Kidney epithelial cell (primary cell): ENCODE data around the gene DIAPH3. TPM values are rescaled to one million over a fixed set of nuclear protein-coding genes. Genes with fewer than 3 reads are reported as not detected.

ENCODE experiments used
- DNase-seq: peaks from one replicate; pipeline ENCODE4 v3.0.0-alpha.2; 2010; ENCODE audit warnings: low read depth
- H3K27me3 ChIP-seq: 2 replicates; pipeline ENCODE4 v1.6.0; 2011; ENCODE audit warnings: low read length; ENCODE audit not compliant: control insufficient read depth, insufficient read depth
- H3K36me3 ChIP-seq: 2 replicates; pipeline ENCODE4 v1.5.1; 2011; ENCODE audit warnings: low read length; ENCODE audit not compliant: control insufficient read depth, insufficient read depth
- H3K4me3 ChIP-seq: 2 replicates; pipeline ENCODE4 v1.5.1; 2011; ENCODE audit warnings: low read depth, mild to moderate bottlenecking, control low read depth, low read length
- total RNA-seq: library from RNA; depleted of rRNA; stranded (reverse); fragments of >200 nt; gene quantifications from 2 replicates; pipeline ENCODE4 v1.2.3, GENCODE V29; 2015
- TF ChIP-seq, protein P1 (sequence below): IDR thresholded peaks from 2 replicates; pipeline ENCODE4 v1.5.1; 2011; ENCODE audit warnings: mild to moderate bottlenecking, moderate library complexity, low read length, control low read depth, inconsistent platforms; ENCODE audit not compliant: insufficient read depth, poor library complexity, severe bottlenecking

DIAPH3 gene
- total RNA-seq, 1 donor from 2014 or later = 7.5 TPM

DNA sequence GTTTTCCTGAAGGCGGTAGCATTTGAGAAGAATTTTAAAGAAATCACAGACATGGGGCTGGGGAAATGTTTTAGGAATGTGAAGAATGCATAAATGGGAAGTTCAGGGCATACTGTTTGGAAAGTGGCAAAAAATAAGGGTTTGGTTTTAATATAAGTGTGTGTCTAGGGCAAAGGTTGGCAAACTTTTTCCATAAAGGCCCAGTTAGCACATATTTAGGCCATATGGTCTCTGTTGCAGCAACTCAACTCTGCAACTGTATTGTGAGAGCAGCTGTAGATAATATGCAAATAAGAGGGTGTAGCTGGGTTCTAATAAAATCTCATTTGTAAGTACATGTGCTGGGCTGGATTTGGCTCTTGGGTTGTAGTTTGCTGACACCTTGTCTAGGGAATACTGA, 521.9 kb downstream of the DIAPH3 start:
- Histone ChIP-seq H3K4me3 (no peak overlapping the region), H3K36me3 (no peaks in the 10 kb centered on the region), H3K27me3 (no peaks in the 10 kb centered on the region)
- no peak for DNase-seq
- TF ChIP-seq, protein P1, sequence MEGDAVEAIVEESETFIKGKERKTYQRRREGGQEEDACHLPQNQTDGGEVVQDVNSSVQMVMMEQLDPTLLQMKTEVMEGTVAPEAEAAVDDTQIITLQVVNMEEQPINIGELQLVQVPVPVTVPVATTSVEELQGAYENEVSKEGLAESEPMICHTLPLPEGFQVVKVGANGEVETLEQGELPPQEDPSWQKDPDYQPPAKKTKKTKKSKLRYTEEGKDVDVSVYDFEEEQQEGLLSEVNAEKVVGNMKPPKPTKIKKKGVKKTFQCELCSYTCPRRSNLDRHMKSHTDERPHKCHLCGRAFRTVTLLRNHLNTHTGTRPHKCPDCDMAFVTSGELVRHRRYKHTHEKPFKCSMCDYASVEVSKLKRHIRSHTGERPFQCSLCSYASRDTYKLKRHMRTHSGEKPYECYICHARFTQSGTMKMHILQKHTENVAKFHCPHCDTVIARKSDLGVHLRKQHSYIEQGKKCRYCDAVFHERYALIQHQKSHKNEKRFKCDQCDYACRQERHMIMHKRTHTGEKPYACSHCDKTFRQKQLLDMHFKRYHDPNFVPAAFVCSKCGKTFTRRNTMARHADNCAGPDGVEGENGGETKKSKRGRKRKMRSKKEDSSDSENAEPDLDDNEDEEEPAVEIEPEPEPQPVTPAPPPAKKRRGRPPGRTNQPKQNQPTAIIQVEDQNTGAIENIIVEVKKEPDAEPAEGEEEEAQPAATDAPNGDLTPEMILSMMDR = no peak

DNA sequence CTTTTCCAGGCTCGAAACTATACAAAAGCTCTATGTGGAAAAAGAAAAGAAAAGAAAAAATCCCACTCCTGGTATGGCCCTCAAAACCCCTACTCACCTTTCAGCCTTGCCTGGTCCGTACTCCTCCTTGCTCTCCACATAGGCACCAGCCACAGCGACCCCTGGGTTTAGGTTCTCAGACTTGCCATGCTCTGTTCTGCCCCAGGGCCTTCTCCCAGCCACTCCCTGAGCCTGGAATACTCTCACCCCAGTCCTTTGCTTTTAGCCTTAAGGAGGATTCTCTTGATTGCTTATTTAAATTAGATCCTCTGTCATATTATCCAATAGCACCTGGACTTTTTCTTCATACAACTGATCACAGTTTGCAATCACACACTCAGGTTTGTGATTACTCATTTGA, 522.5 kb downstream of the DIAPH3 start:
- Histone ChIP-seq H3K36me3 (no peaks in the 10 kb centered on the region), H3K4me3 (no peak overlapping the region), H3K27me3 (no peaks in the 10 kb centered on the region)
- no peak for DNase-seq
- TF ChIP-seq, protein P1 = no peak

DNA sequence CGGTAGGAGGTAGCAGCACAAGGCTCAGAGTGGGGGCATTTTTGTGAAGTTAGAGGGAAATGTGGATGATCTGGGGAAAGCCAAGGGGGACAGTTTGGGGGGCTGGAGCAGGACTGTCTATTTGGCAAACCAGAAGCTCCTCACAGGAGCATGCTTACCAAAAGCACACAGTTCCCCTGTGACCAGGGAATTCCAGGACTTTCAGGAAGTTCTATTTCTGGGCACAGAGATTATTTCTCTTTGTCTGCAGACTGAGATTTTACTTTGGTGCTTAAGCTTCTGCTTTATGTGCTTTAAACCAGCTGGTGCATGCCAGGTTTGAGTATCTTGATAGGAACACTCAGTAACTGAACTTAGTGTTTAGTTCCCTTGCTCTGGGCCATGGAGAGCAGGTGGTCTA, 525.3 kb downstream of the DIAPH3 start:
- no peak overlapping the region for H3K4me3 ChIP-seq
- DNase-seq = no peak
- TF ChIP-seq, protein P1 = no peak
- no peaks in the 10 kb centered on the region for H3K36me3 ChIP-seq
- peaks cover under 1% of the 10 kb centered on the region for H3K27me3 ChIP-seq

DNA sequence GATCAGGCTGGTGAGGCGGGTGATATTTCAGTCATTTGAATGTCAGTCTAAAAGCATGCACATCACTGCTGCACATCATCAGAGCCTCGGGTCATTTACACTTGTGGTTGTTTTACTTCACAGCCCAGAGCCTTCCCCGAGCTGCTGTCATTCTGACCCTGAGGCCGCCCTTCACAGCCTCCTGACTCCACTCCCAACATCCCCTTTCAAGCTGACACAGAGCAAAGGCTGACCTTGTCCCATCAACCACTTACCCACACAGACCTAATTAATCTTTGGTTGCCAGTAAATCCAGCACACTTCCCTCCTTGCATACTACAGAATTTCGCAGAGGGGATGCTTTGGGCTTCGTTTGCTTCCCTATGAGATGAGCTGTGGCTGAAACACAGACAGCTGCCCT, 528.1 kb downstream of the DIAPH3 start:
- DNase-seq = no peak
- H3K4me3 ChIP-seq = no peak overlapping the region
- TF ChIP-seq, protein P1 = no peak
- H3K36me3 ChIP-seq = no peaks in the 10 kb centered on the region
- H3K27me3 ChIP-seq = peaks cover 2% of the 10 kb centered on the region

DNA sequence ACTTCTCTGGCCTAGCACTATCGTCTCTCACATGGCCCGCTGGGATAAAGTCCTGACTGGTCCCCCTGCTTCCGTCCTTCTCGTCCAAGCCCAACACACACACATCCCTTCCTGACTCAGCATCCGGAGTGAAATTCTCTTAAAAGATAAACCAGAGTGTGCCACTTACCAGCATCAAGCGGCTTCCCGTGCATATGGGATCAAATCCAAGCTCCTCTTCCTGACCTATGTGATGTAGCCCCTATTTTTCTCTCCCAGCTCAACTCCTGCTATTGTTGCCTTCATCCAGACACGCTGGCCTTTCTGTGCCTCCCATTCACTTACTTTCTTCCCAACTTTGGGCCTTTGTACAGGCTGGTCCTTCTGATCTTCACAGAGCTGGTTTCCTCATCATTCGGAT, 530.4 kb downstream of the DIAPH3 start:
- no peak for DNase-seq
- Histone ChIP-seq H3K4me3 (no peak overlapping the region), H3K27me3 (peaks cover 2% of the 10 kb centered on the region), H3K36me3 (no peaks in the 10 kb centered on the region)
- TF ChIP-seq, protein P1 = no peak

DNA sequence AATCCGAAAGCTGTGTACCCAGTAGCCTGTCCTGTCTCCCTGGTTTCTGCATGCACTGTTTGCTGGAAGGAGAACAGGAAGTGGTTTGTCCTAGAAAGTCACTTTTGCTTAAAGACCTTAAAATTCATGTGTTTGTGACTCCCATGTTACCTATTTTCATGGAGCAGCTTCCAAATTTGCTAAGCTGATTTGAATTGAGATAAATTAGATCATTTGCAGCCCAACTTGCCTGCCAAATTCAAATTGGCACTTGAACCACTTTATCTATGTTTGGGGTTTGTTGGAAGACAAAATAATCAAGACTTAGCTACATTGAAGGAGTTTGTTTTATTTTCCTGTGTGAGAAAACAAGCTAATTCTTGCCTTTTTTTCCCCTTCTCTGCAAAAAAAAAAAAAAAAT, 532.5 kb downstream of the DIAPH3 start:
- Histone ChIP-seq H3K36me3 (no peaks in the 10 kb centered on the region), H3K27me3 (peaks cover 2% of the 10 kb centered on the region), H3K4me3 (no peak overlapping the region)
- no peak for DNase-seq
- TF ChIP-seq, protein P1 = no peak
